DMS 273 (cell line): Measurements from ENCODE around the gene ARIH1.
A peak's percentile ranks its signal among the peaks of the same experiment; 100 is the strongest.
"Not testable (repeated sequence)": the region's sequence is repeated elsewhere in the genome, so short reads cannot be mapped to it uniquely, and the experiment has no call there.

ENCODE experiments used
- DNase-seq: peaks from one replicate; lab custom pipeline; 2025; ENCODE audit not compliant: unreplicated experiment; lab: John Stamatoyannopoulos, UW

ARIH1 gene

GRCh38 chr15:72473614-72474465 lies at the start of gene ARIH1:
Gene ARIH1, plus strand, starts transcription at chr15:72474330. Its CDS starts 310 bp downstream, at chr15:72474640.
- DNase-seq, result peak; percentile 95

- no peak for DNase-seq
These were observed 47.4 kb upstream of the ARIH1 start for GRCh38 chr15:72426753-72427152.

- DNase-seq, result peak; percentile 1
These were observed 36.3 kb upstream of the ARIH1 start for GRCh38 chr15:72437650-72438316.

GRCh38 chr15:72442848-72443247 lies 31.3 kb upstream of the ARIH1 start:
- DNase-seq, result not testable (repeated sequence)

GRCh38 chr15:72445426-72445825 lies 28.7 kb upstream of the ARIH1 start:
- peak; percentile 80 for DNase-seq

GRCh38 chr15:72450805-72451204 lies 23.3 kb upstream of the ARIH1 start:
- DNase-seq, result no peak

GRCh38 chr15:72451224-72451623 lies 22.9 kb upstream of the ARIH1 start:
- DNase-seq, result no peak

- no peak for DNase-seq
These were observed 17.4 kb upstream of the ARIH1 start for GRCh38 chr15:72456684-72457083.

GRCh38 chr15:72460402-72460801 lies 13.7 kb upstream of the ARIH1 start:
- DNase-seq, result no peak

GRCh38 chr15:72463702-72464101 lies 10.4 kb upstream of the ARIH1 start:
- DNase-seq, result no peak

- DNase-seq, result no peak
These were observed 9.9 kb upstream of the ARIH1 start for GRCh38 chr15:72464251-72464650.

- no peak for DNase-seq
These were observed 6.0 kb upstream of the ARIH1 start for GRCh38 chr15:72468103-72468502.

GRCh38 chr15:72472992-72473610 lies 1.0 kb upstream of the ARIH1 start:
- DNase-seq, result peak; percentile 14

- DNase-seq, result no peak
These were observed 359 bp downstream of the ARIH1 start for GRCh38 chr15:72474466-72474911.

GRCh38 chr15:72474912-72475628 lies 940 bp downstream of the ARIH1 start:
- DNase-seq, result peak; percentile 81

GRCh38 chr15:72475674-72476073 lies 1.5 kb downstream of the ARIH1 start:
- no peak for DNase-seq

GRCh38 chr15:72476330-72476729 lies 2.2 kb downstream of the ARIH1 start:
- DNase-seq, result not testable (repeated sequence)

- DNase-seq, result no peak
These were observed 7.0 kb downstream of the ARIH1 start for GRCh38 chr15:72481015-72481659.

GRCh38 chr15:72482275-72482674 lies 8.1 kb downstream of the ARIH1 start:
- DNase-seq, result no peak

GRCh38 chr15:72483279-72483678 lies 9.1 kb downstream of the ARIH1 start:
- no peak for DNase-seq

- DNase-seq, result no peak
These were observed 12.0 kb downstream of the ARIH1 start for GRCh38 chr15:72486144-72486543.
